ENCODE data around the gene TMEM179.

GRCh38 chr14:104551851-104552737, 52.5 kb downstream of the TMEM179 start:
- no peak for TF ChIP-seq CTCF (IDR thresholded peaks at IDR 0.05)
- no peak for TF ChIP-seq POLR2A (IDR thresholded peaks at IDR 0.05)
